ENCODE results near the gene CPNE9. TPM values are rescaled to one million over a fixed set of nuclear protein-coding genes. Genes with fewer than 3 reads are reported as not detected.

CPNE9 gene
- polyA plus RNA-seq, 2 of the 4 experiments (the other 2 are of a cell fraction) = 0.03 TPM; not detected in 1

GRCh38 chr3:9727743-9728142 lies 24.1 kb downstream of the CPNE9 start:
- FAIRE-seq = no peak
- ChIA-PET CTCF (interaction anchor here (0.5 to 6.2 kb wide), 26 partner anchors 9 to 796 kb away, joined by 3 to 99 read pairs (median 4); partner anchors contain the start of genes CPNE9, OGG1 and RPUSD3), POLR2A (interaction anchor here (0.8 kb wide), 1 partner anchor 65 kb away, joined by 3 read pairs; the partner anchor contains the start of gene ARPC4)
- DNase-seq (ENCODE audit: low read depth in 1 of 2, low spot score in 1 of 2) = no peak
- ATAC-seq = no peak
- H3K27ac ChIP-seq = no peak overlapping the region
- TF ChIP-seq HDAC2 (IDR thresholded peaks at IDR 0.05) (no peak), HOXB13 (CRISPR knock-in tag; IDR thresholded peaks at IDR 0.05; ENCODE audit: low read depth) (no peak), NPAS2 (CRISPR knock-in tag; IDR thresholded peaks at IDR 0.05; ENCODE audit: borderline replicate concordance) (no peak)
- WGBS (ENCODE audit: missing lambda C conversion rate) = 88% methylated on average over 2 of the region's 2 CpGs
- no peak overlapping the region for H3K4me3 ChIP-seq
- no peaks in the 10 kb centered on the region for H3K9me3 ChIP-seq
- H3K4me2 ChIP-seq = no peak overlapping the region
- peaks cover 7% of the 10 kb centered on the region for H3K4me1 ChIP-seq

- H3K4me1 ChIP-seq = peaks cover 16% of the 10 kb centered on the region
- ATAC-seq (no peak), FAIRE-seq (no peak), DNase-seq (ENCODE audit: low read depth in 1 of 2, low spot score in 1 of 2) (no peak)
- 73% methylated on average over 10 of the region's 10 CpGs for WGBS (ENCODE audit: missing lambda C conversion rate)
- H3K9me3 ChIP-seq = no peaks in the 10 kb centered on the region
- H3K4me2 ChIP-seq = no peak overlapping the region
- H3K4me3 ChIP-seq = no peak overlapping the region
- CTCF ChIA-PET = interaction anchor here (0.5 to 6.2 kb wide), 9 partner anchors 9 to 376 kb away, joined by 3 to 99 read pairs (median 3); no protein-coding TSS in a partner anchor
- POLR2A ChIA-PET = interaction anchor here (1.5 kb wide), 1 partner anchor 63 kb away, joined by 3 read pairs; the partner anchor contains the start of genes ARPC4 and TADA3
- TF ChIP-seq CHD4 (IDR thresholded peaks at IDR 0.05; ENCODE audit: borderline replicate concordance) (no peak), KDM5A (IDR thresholded peaks at IDR 0.05) (no peak), EHF (CRISPR knock-in tag; IDR thresholded peaks at IDR 0.05) (no peak), HOXB13 (CRISPR knock-in tag; IDR thresholded peaks at IDR 0.05; ENCODE audit: low read depth) (no peak), POLR2AphosphoS2 (conservative IDR thresholded peaks at IDR 0.05; ENCODE audit: low read length) (no peak), EHMT2 (IDR thresholded peaks at IDR 0.05; ENCODE audit: low read depth) (no peak), GATA3 (IDR thresholded peaks at IDR 0.05; ENCODE audit: borderline replicate concordance) (no peak), MAZ (IDR thresholded peaks at IDR 0.05; ENCODE audit: borderline replicate concordance, low read depth, low read length) (no peak), ZSCAN20 (CRISPR knock-in tag; IDR thresholded peaks at IDR 0.05) (no peak), PHF8 (IDR thresholded peaks at IDR 0.05; ENCODE audit: borderline replicate concordance, low read depth) (no peak), MAX (IDR thresholded peaks at IDR 0.05) (no peak), SMC3 (IDR thresholded peaks at IDR 0.05) (no peak), POLR2A (IDR thresholded peaks at IDR 0.05; ENCODE audit: low read length) (no peak), MYC (IDR thresholded peaks at IDR 0.05; ENCODE audit: borderline replicate concordance, low read length) (no peak), BCL3 (IDR thresholded peaks at IDR 0.05) (no peak)
- H3K27ac ChIP-seq = no peak overlapping the region
Measured at GRCh38 chr3:9729419-9729818, 25.8 kb downstream of the CPNE9 start.

- no peaks in the 10 kb centered on the region for H3K9me3 ChIP-seq
- ChIA-PET POLR2A (interaction anchor here (0.8 to 3.3 kb wide), 6 partner anchors 15 to 517 kb away, joined by 3 to 17 read pairs (median 5); partner anchors contain the start of genes ARPC4, OGG1 and TADA3), CTCF (interaction anchor here (0.5 to 6.2 kb wide), 7 partner anchors 10 to 264 kb away, joined by 3 to 99 read pairs (median 5); no protein-coding TSS in a partner anchor)
- no peak for FAIRE-seq
- 2% methylated on average over 17 of the region's 17 CpGs for WGBS (ENCODE audit: missing lambda C conversion rate)
- ATAC-seq = peak; percentile 81 to 86
- peak overlapping the region; percentile 68 to 93 for H3K27ac ChIP-seq
- TF ChIP-seq HOXB5 (CRISPR knock-in tag; IDR thresholded peaks at IDR 0.05) (no peak), KDM5A (IDR thresholded peaks at IDR 0.05) (no peak), CHD2 (IDR thresholded peaks at IDR 0.05; ENCODE audit: low read length, partially characterized antibody) (no peak), CHD4 (IDR thresholded peaks at IDR 0.05; ENCODE audit: borderline replicate concordance) (no peak), ZFP36 (IDR thresholded peaks at IDR 0.05; ENCODE audit: borderline replicate concordance, partially characterized antibody) (no peak), EHMT2 (IDR thresholded peaks at IDR 0.05; ENCODE audit: low read depth) (no peak), HEYL (CRISPR knock-in tag; IDR thresholded peaks at IDR 0.05) (no peak)
- peak overlapping the region; percentile 76 for H3K4me2 ChIP-seq
- H3K4me3 ChIP-seq = peak overlapping the region; percentile 92
- DNase-seq (ENCODE audit: low read depth in 1 of 2, low spot score in 1 of 2) = peak in 1 of 2 experiments; percentile 84
- H3K4me1 ChIP-seq = peaks cover 16% of the 10 kb centered on the region
Measured at GRCh38 chr3:9730657-9731205, 27.1 kb downstream of the CPNE9 start.
